Spleen (tissue), 11 donors: ENCODE measurements around the gene ZBTB7C. TPM values are rescaled to one million over a fixed set of nuclear protein-coding genes. Genes with fewer than 3 reads are reported as not detected.

Experiments
- DNase-seq: peaks from one replicate; pipeline ENCODE4 v3.0.0-alpha.2; 2020
- H3K27ac ChIP-seq, 8 donors: fragments of 200-600 bp; sonication (generic) in 7 of 8; 1 replicate in 4 of 8; 2 replicates in 4 of 8; pipeline versions ENCODE4 v1.5.0 to v1.8.0; 2016 to 2021; ENCODE audit warnings: inconsistent platforms in 4 of 8, mild to moderate bottlenecking in 4 of 8, moderate library complexity in 1 of 8
- H3K27me3 ChIP-seq, 7 donors: fragments of 200-600 bp; sonication (generic) in 6 of 7; replicated peaks in 1 of 7; 1 replicate in 4 of 7; 2 replicates in 3 of 7; pipeline versions ENCODE4 v1.5.0 to v1.8.0; 2016 to 2021; ENCODE audit warnings: inconsistent platforms in 3 of 7, mild to moderate bottlenecking in 1 of 7
- H3K36me3 ChIP-seq, 6 donors: fragments of 200-600 bp; sonication (generic) in 5 of 6; 1 replicate in 4 of 6; 2 replicates in 2 of 6; pipeline versions ENCODE4 v1.5.0 to v1.8.0; 2016 to 2021; ENCODE audit warnings: inconsistent platforms in 2 of 6
- H3K4me1 ChIP-seq, 6 donors: fragments of 200-600 bp; sonication (generic) in 5 of 6; 1 replicate in 3 of 6; 2 replicates in 3 of 6; pipeline versions ENCODE4 v1.5.0 to v1.8.0; 2016 to 2021; ENCODE audit warnings: inconsistent platforms in 3 of 6
- H3K4me3 ChIP-seq, 8 donors: fragments of 200-600 bp; sonication (generic) in 7 of 8; 1 replicate in 4 of 8; 2 replicates in 4 of 8; pipeline versions ENCODE4 v1.5.0 to v1.8.0; 2016 to 2021; ENCODE audit warnings: inconsistent platforms in 4 of 8, mild to moderate bottlenecking in 4 of 8, moderate library complexity in 2 of 8
- H3K9me3 ChIP-seq, 8 donors: fragments of 200-600 bp; sonication (generic) in 7 of 8; 1 replicate in 4 of 8; 2 replicates in 4 of 8; pipeline versions ENCODE4 v1.5.0 to v1.8.0; 2016 to 2021; ENCODE audit warnings: inconsistent platforms in 4 of 8
- POLR2A ChIP-seq, 3 donors: fragments of 450-650 bp; IDR thresholded peaks; one replicate each; pipeline ENCODE4 v1.5.1; 2017; ENCODE audit warnings: antibody characterized with exemption in 3 of 3, mild to moderate bottlenecking in 1 of 3
- POLR2AphosphoS5 ChIP-seq, 3 donors: sonication (generic); formaldehyde crosslinking; IDR thresholded peaks; one replicate each; pipeline ENCODE4 v1.5.1; 2017; ENCODE audit warnings: antibody characterized with exemption in 3 of 3
- whole genome bisulfite sequencing, 5 donors: extraction: QIAGEN DNeasy Blood & Tissue Kit in 3 of 5; methylation state at CpG; one replicate each; pipeline versions ENCODE4 v1.1.5 to v1.1.7; 2013 to 2018; 5-methylcytosine and 5-hydroxymethylcytosine counted together
- intact Hi-C: fragments of 100-400 bp; cut with DNase I; formaldehyde crosslinking; loops from one replicate; pipeline ENCODE4 v1.15.0; 2023; ENCODE audit warnings: low total_unique reads
- polyA plus RNA-seq, 3 donors: library from polyadenylated mRNA; stranded (reverse); fragments of 200-250 nt; gene quantifications; one replicate each; pipeline ENCODE4 v1.2.1, GENCODE V29; 2013
- total RNA-seq, 7 donors: library from RNA; depleted of rRNA in 3 of 7; stranded (reverse); fragments of >200 nt in 3 of 7; fragmentation: NEBNext Ultra II Directional in 4 of 7; extraction: Animal tissue kit (Norgen Biotek cat#: 25700) in 4 of 7; gene quantifications; one replicate each; pipeline versions ENCODE4 v1.1.0 to v1.2.1, GENCODE V29; 2016 to 2021
- TF ChIP-seq, protein P1 (sequence below), 11 experiments: fragments of 200-600 bp in 7 of 11; fragments of 450-650 bp in 4 of 11; sonication (generic) in 4 of 11; IDR thresholded peaks in 8 of 11; conservative IDR thresholded peaks in 3 of 11; 1 replicate in 7 of 11; 2 replicates in 4 of 11; pipeline versions ENCODE4 v1.4.0 to v1.8.0; 2016 to 2021; ENCODE audit warnings: antibody characterized with exemption in 11 of 11, inconsistent platforms in 4 of 11, mild to moderate bottlenecking in 1 of 11
- donor health status: healthy with polysubstance abuse.
- donor health status: DM: no; HTN: no; CAD: no; lungs with moderate emphysema.
- donor health status: DM: no; HTN: no; CAD: no.
- donor health status: Bipolar disorder and iron deficiency.
- donor health status: healthy.
- donor health status: DM: no; HTN: no; CAD: no.
- donor health status: DM: yes; HTN: yes; CAD: no.

The ZBTB7C gene
- total and polyA plus RNA-seq, 10 donors, result 1.00 to 64.2 (median 18.8) TPM

DNA sequence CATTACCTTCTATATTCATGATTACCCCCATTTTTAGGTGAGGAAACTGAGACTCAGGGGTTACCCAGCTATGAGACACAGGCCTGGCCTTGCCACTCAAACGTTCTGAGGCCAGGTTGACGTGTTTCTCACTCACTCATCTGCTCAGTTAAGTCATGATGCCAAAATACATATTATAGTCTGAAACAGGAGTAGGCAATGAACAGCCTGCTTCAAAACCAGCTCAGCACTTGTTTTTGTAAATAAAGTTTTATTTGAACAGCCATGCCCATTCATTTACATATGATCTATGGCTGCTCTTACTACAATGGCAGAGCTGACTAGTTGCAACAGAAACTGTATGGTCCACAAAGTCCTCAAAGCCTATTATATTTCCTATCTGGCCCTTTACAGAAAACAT lies 404.6 kb downstream of the ZBTB7C start:
- Histone ChIP-seq H3K27ac (peak overlapping the region in 7 of 8 donors; percentile 50 to 80 (median 67)), H3K36me3 (no peaks in the 10 kb centered on the region), H3K4me3 (no peak overlapping the region), H3K9me3 (no peaks in the 10 kb centered on the region), H3K27me3 (peaks cover 0 to 26% (median 10%) of the 10 kb centered on the region in 7 donors), H3K4me1 (peaks cover 0 to 45% (median 26%) of the 10 kb centered on the region in 6 donors)
- intact Hi-C loops, result no loop called here
- 68 to 88% (median 83%) methylated on average over 2 of the region's 2 CpGs for WGBS, 5 donors
- TF ChIP-seq, protein P1, sequence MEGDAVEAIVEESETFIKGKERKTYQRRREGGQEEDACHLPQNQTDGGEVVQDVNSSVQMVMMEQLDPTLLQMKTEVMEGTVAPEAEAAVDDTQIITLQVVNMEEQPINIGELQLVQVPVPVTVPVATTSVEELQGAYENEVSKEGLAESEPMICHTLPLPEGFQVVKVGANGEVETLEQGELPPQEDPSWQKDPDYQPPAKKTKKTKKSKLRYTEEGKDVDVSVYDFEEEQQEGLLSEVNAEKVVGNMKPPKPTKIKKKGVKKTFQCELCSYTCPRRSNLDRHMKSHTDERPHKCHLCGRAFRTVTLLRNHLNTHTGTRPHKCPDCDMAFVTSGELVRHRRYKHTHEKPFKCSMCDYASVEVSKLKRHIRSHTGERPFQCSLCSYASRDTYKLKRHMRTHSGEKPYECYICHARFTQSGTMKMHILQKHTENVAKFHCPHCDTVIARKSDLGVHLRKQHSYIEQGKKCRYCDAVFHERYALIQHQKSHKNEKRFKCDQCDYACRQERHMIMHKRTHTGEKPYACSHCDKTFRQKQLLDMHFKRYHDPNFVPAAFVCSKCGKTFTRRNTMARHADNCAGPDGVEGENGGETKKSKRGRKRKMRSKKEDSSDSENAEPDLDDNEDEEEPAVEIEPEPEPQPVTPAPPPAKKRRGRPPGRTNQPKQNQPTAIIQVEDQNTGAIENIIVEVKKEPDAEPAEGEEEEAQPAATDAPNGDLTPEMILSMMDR (IDR thresholded peaks at IDR 0.05 in 8 of 11, conservative IDR thresholded peaks at IDR 0.05 in 3 of 11), result no peak
- no peak for TF ChIP-seq POLR2AphosphoS5 (IDR thresholded peaks at IDR 0.05)
- no peak for TF ChIP-seq POLR2A (IDR thresholded peaks at IDR 0.05)
- DNase-seq, result no peak

DNA sequence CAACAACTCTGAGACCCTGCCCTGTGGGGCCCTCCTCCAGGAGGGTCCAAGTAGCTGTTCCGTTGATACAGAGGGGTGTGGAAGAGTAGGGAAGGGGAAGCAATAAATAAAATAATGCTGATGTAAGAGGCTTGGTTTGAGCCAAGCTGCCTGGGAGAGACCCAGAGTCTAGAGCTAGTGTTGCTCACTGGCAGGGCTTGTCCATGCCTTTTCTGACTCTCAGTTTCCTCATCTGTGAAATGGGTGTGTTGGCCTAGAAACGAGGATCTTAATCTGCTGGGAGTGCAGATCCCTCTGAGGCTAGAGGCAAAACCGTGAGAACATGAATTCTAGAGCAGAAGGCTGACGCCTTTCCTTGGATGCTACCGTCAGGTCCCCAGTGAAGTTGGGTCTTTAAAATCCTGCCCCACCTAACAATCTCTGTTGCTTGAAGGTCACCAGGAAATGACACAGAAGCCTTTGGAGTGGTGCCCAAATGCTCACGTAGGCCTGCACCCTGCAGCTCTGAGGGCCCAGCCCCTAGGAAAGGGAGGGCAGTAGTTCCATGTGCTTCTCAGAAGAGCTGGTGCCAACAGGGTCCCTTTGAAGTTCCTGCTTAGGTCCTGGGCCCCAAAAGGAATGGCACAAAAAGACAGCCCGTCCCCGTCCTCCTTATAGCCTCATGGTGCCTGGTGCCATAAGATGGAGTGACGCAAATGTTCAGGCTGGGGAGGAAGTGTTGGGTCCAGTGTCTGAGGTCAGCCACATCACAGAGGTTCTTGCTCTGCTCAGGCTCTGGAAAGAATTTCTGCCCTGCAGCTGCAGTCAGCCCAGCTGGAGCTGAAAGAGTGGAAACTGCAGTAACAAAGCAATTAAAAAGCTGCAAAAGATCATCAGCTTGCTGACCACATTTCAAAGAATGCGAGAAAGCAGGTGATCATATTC lies 405.5 kb downstream of the ZBTB7C start:
- TF ChIP-seq POLR2AphosphoS5 (IDR thresholded peaks at IDR 0.05), result peak in 2 of 3 donors; percentile 18 to 28
- TF ChIP-seq, protein P1 (IDR thresholded peaks at IDR 0.05 in 8 of 11, conservative IDR thresholded peaks at IDR 0.05 in 3 of 11), result no peak
- peak in 1 of 3 donors; percentile 1 for TF ChIP-seq POLR2A (IDR thresholded peaks at IDR 0.05)
- Histone ChIP-seq H3K27me3 (peaks cover 0 to 25% (median 10%) of the 10 kb centered on the region in 7 donors), H3K27ac (peak overlapping the region; percentile 47 to 80 (median 62)), H3K4me3 (no peak overlapping the region), H3K4me1 (peaks cover 0 to 38% (median 19%) of the 10 kb centered on the region in 6 donors), H3K9me3 (no peaks in the 10 kb centered on the region), H3K36me3 (no peaks in the 10 kb centered on the region)
- intact Hi-C loops, result no loop called here
- no peak for DNase-seq
- WGBS, 5 donors, result 45 to 61% (median 53%) methylated on average over 10 of the region's 10 CpGs

DNA sequence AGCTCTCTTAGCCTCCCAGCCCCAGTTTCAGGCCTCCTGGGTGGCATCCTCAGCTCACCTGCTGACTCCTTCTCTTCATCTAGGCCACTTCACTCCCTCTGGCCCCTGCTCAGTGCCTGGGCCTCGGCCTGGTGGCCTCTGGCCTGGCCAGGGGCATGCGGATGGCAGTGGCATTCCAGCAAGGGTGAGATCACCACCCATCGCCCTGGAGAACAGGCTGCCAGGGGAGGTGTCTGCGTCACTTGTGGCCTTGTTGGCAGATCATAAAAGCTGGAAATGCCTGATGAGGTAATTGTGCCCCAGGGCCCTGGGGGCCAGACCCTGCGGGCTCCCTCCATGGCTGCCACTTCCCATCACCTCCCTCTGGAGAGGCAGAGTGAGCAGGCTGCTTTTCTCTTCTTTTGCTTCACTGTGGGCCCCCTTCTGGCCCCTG lies 406.2 kb downstream of the ZBTB7C start:
- Histone ChIP-seq H3K27ac (peak overlapping the region; percentile 47 to 80 (median 62)), H3K9me3 (no peaks in the 10 kb centered on the region), H3K27me3 (peaks cover 0 to 18% (median 6%) of the 10 kb centered on the region in 7 donors), H3K36me3 (no peaks in the 10 kb centered on the region), H3K4me3 (no peak overlapping the region), H3K4me1 (peaks cover 0 to 30% (median 12%) of the 10 kb centered on the region in 6 donors)
- TF ChIP-seq, protein P1 (IDR thresholded peaks at IDR 0.05 in 8 of 11, conservative IDR thresholded peaks at IDR 0.05 in 3 of 11), result no peak
- peak; percentile 73 to 86 (median 76) for TF ChIP-seq POLR2AphosphoS5 (IDR thresholded peaks at IDR 0.05)
- DNase-seq, result peak; percentile 87
- WGBS, 5 donors, result 40 to 73% (median 58%) methylated on average over 3 to 5 of the region's 5 CpGs
- intact Hi-C loops, result no loop called here

DNA sequence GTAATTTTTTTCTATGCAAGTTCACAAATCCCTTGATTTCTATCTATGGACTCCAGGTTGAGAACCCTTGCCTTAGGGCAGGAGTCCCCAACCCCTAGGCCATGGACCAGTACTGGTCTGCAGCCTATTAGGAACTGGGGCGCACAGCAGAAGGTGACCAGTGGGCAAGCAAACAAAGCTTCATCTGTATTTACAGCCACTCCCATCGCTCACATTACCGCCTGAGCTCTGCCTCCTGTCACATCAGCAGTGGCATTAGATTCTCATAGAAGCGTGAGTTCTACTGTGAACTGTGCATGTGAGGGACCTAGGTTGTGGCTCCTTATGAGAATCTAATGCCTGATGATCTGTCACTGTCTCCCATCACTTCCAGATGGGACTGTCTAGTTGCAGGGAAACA lies 408.5 kb downstream of the ZBTB7C start:
- intact Hi-C loops, result no loop called here
- Histone ChIP-seq H3K27me3 (no peaks in the 10 kb centered on the region), H3K36me3 (no peaks in the 10 kb centered on the region), H3K9me3 (peaks cover 0 to 16% (median 11%) of the 10 kb centered on the region in 8 donors), H3K4me1 (peaks cover 0 to 23% (median 7%) of the 10 kb centered on the region in 6 donors), H3K4me3 (no peak overlapping the region), H3K27ac (no peak overlapping the region)
- DNase-seq, result no peak
- 95 to 99% (median 97%) methylated on average over 4 of the region's 4 CpGs for whole genome bisulfite sequencing, 5 donors
- TF ChIP-seq POLR2AphosphoS5 (IDR thresholded peaks at IDR 0.05) (no peak), POLR2A (IDR thresholded peaks at IDR 0.05) (no peak)
- TF ChIP-seq, protein P1 (IDR thresholded peaks at IDR 0.05 in 8 of 11, conservative IDR thresholded peaks at IDR 0.05 in 3 of 11), result no peak
